MCF 10A (cell line): Measurements from ENCODE around the gene POLE3. TPM values are rescaled to one million over a fixed set of nuclear protein-coding genes. Genes with fewer than 3 reads are reported as not detected.

ENCODE experiments used
- BruUV-seq: library from RNA; stranded (reverse); fragments of 400-500 nt; replicated peaks from 2 replicates; lab custom pipeline; 2021; lab: Mats Ljungman, UMichigan
- CTCF ChIA-PET: fragments of 300-600 bp; sonication (Branson Sonifier 250); formaldehyde crosslinking; extraction: SDS; loops from one replicate; lab custom pipeline; 2021; ENCODE audit warnings: antibody characterized with exemption, inconsistent platforms; lab: Yijun Ruan, JAX
- POLR2A ChIA-PET: fragments of 300-600, 350-650 bp; sonication (Branson Sonifier 250); formaldehyde crosslinking; extraction: SDS; loops from one replicate; lab custom pipeline; 2020; ENCODE audit warnings: antibody characterized with exemption, inconsistent platforms; lab: Yijun Ruan, JAX
- DNase-seq: peaks from one replicate; pipeline ENCODE4 v3.0.0-alpha.2; 2018; ENCODE audit not compliant: unreplicated experiment
- H3K27ac Mint-ChIP-seq: one replicate; pipeline ENCODE4 v1.8.0; 2022; ENCODE audit warnings: mild to moderate bottlenecking, low read depth, mixed read lengths; ENCODE audit not compliant: unreplicated experiment
- H3K27me3 Mint-ChIP-seq: one replicate; pipeline ENCODE4 v1.8.0; 2022; ENCODE audit warnings: mixed read lengths; ENCODE audit not compliant: insufficient read depth, unreplicated experiment
- H3K36me3 Mint-ChIP-seq: one replicate; pipeline ENCODE4 v1.8.0; 2022; ENCODE audit warnings: mild to moderate bottlenecking, moderate library complexity, mixed read lengths; ENCODE audit not compliant: insufficient read depth, unreplicated experiment
- H3K4me1 Mint-ChIP-seq: one replicate; pipeline ENCODE4 v1.8.0; 2022; ENCODE audit warnings: mixed read lengths; ENCODE audit not compliant: insufficient read depth, unreplicated experiment
- H3K4me3 Mint-ChIP-seq: one replicate; pipeline ENCODE4 v1.8.0; 2022; ENCODE audit warnings: mild to moderate bottlenecking, moderate library complexity, mixed read lengths; ENCODE audit not compliant: unreplicated experiment
- H3K9me3 Mint-ChIP-seq: one replicate; pipeline ENCODE4 v1.8.0; 2022; ENCODE audit warnings: mixed read lengths; ENCODE audit not compliant: unreplicated experiment
- CTCF ChIP-seq: fragments of 200-600 bp; IDR thresholded peaks from one replicate; pipeline ENCODE4 v1.8.0; 2022; ENCODE audit warnings: antibody characterized with exemption, mild to moderate bottlenecking; ENCODE audit not compliant: unreplicated experiment
- intact Hi-C: fragments of 100-400 bp; cut with micrococcal nuclease; formaldehyde crosslinking; loops from 2 replicates; pipeline ENCODE4 v1.14.1; 2022
- total RNA-seq: library from RNA; stranded (reverse); gene quantifications from 2 replicates; pipeline ENCODE4 v1.2.3, GENCODE V29; 2022

POLE3 gene
- total RNA-seq, 1 experiment from 2014 or later: 54.0 TPM

GRCh38 chr9:113391917-113392316, 18.6 kb downstream of the POLE3 start:
- Mint-ChIP-seq H3K4me3 (no peak overlapping the region), H3K27ac (no peak overlapping the region), H3K9me3 (no peaks in the 10 kb centered on the region), H3K27me3 (no peaks in the 10 kb centered on the region), H3K36me3 (no peaks in the 10 kb centered on the region), H3K4me1 (no peaks in the 10 kb centered on the region)
- no TSS peak for BruUV-seq
- ChIA-PET POLR2A (no interaction called here), CTCF (interaction anchor here (1.1 to 1.7 kb wide), 2 partner anchors 9 to 15 kb away, joined by 4 to 7 read pairs; partner anchors contain the start of gene ALAD)
- no peak for DNase-seq
- intact Hi-C loops: no loop called here
- no peak for TF ChIP-seq CTCF

- H3K4me3 Mint-ChIP-seq: no peak overlapping the region
- no peak for DNase-seq
- intact Hi-C loops: no loop called here
- POLR2A ChIA-PET: no interaction called here
- no peak for TF ChIP-seq CTCF
- H3K27ac Mint-ChIP-seq: no peak overlapping the region
- H3K9me3 Mint-ChIP-seq: no peaks in the 10 kb centered on the region
- CTCF ChIA-PET: interaction anchor here (0.6 to 1.7 kb wide), 5 partner anchors 11 to 701 kb away, joined by 3 to 7 read pairs (median 3); partner anchors contain the start of genes ALAD and CDC26
- no peaks in the 10 kb centered on the region for H3K4me1 Mint-ChIP-seq
- BruUV-seq: no TSS peak
- no peaks in the 10 kb centered on the region for H3K36me3 Mint-ChIP-seq
- no peaks in the 10 kb centered on the region for H3K27me3 Mint-ChIP-seq
These were observed 20.1 kb downstream of the POLE3 start for GRCh38 chr9:113390192-113390960.

- no peak for TF ChIP-seq CTCF
- CTCF ChIA-PET: interaction anchor here (0.6 to 0.9 kb wide), 5 partner anchors 12 to 702 kb away, joined by 3 to 4 read pairs (median 3); partner anchors contain the start of gene CDC26
- intact Hi-C loops: no loop called here
- POLR2A ChIA-PET: no interaction called here
- Mint-ChIP-seq H3K4me1 (no peaks in the 10 kb centered on the region), H3K27ac (no peak overlapping the region), H3K36me3 (no peaks in the 10 kb centered on the region), H3K9me3 (no peaks in the 10 kb centered on the region), H3K4me3 (no peak overlapping the region), H3K27me3 (no peaks in the 10 kb centered on the region)
- no TSS peak for BruUV-seq
- no peak for DNase-seq
These were observed 21.0 kb downstream of the POLE3 start for GRCh38 chr9:113389451-113389850.

GRCh38 chr9:113388833-113389232, 21.6 kb downstream of the POLE3 start:
- no peak overlapping the region for H3K4me3 Mint-ChIP-seq
- H3K27ac Mint-ChIP-seq: no peak overlapping the region
- H3K9me3 Mint-ChIP-seq: no peaks in the 10 kb centered on the region
- no peak for DNase-seq
- ChIA-PET CTCF (interaction anchor here (0.6 to 1.0 kb wide), 2 partner anchors 12 to 423 kb away, joined by 4 read pairs; partner anchors contain the start of gene ALAD), POLR2A (no interaction called here)
- H3K36me3 Mint-ChIP-seq: no peaks in the 10 kb centered on the region
- TF ChIP-seq CTCF: no peak
- no peaks in the 10 kb centered on the region for H3K4me1 Mint-ChIP-seq
- BruUV-seq: no TSS peak
- no peaks in the 10 kb centered on the region for H3K27me3 Mint-ChIP-seq
- intact Hi-C loops: no loop called here
